Liver (tissue), 3 donors: Measurements from ENCODE around the gene PNMA8B.

Experiments used
- FOXA1 ChIP-seq: IDR thresholded peaks from 2 replicates; pipeline ENCODE4 v1.6.1; 2016; ENCODE audit warnings: antibody characterized with exemption
- GABPA ChIP-seq, 2 donors: IDR thresholded peaks in 1 of 2; conservative IDR thresholded peaks in 1 of 2; 2 replicates each; pipeline ENCODE4 v1.6.1; 2016; ENCODE audit warnings: antibody characterized with exemption in 2 of 2, mild to moderate bottlenecking in 1 of 2, moderate library complexity in 1 of 2
- HNF4G ChIP-seq: IDR thresholded peaks from 2 replicates; pipeline ENCODE4 v1.6.1; 2016; ENCODE audit warnings: antibody characterized with exemption
- JUND ChIP-seq, 2 donors: IDR thresholded peaks; 2 replicates each; pipeline ENCODE4 v1.6.1; 2016; ENCODE audit warnings: antibody characterized with exemption in 2 of 2
- NR2F2 ChIP-seq: IDR thresholded peaks from 2 replicates; pipeline ENCODE4 v1.6.1; 2016; ENCODE audit warnings: antibody characterized with exemption
- RAD21 ChIP-seq, 2 donors: IDR thresholded peaks; 2 replicates each; pipeline ENCODE4 v1.6.1; 2016; ENCODE audit warnings: antibody characterized with exemption in 2 of 2, mild to moderate bottlenecking in 2 of 2
- RXRA ChIP-seq, 2 donors: IDR thresholded peaks; 2 replicates each; pipeline ENCODE4 v1.6.1; 2017 to 2018; ENCODE audit warnings: antibody characterized with exemption in 2 of 2, mild to moderate bottlenecking in 1 of 2
- SP1 ChIP-seq: IDR thresholded peaks from 2 replicates; pipeline ENCODE4 v1.6.1; 2018; ENCODE audit warnings: antibody characterized with exemption, mild to moderate bottlenecking
- TAF1 ChIP-seq: conservative IDR thresholded peaks from 2 replicates; pipeline ENCODE4 v1.6.1; 2016; ENCODE audit warnings: antibody characterized with exemption, mild to moderate bottlenecking
- YY1 ChIP-seq: IDR thresholded peaks from 2 replicates; pipeline ENCODE4 v1.6.1; 2016; ENCODE audit warnings: antibody characterized with exemption, mild to moderate bottlenecking
- TF ChIP-seq, protein P1 (sequence below): IDR thresholded peaks from 2 replicates; pipeline ENCODE4 v1.6.1; 2016; ENCODE audit warnings: antibody characterized with exemption
- TF ChIP-seq, protein P2 (sequence below): fragments of 150-350 bp; IDR thresholded peaks from 2 replicates; pipeline ENCODE4 v1.5.1; 2017; ENCODE audit warnings: improper control_type of control experiment, low read depth, low read length; ENCODE audit not compliant: missing input control
- TF ChIP-seq, protein P3 (sequence below): IDR thresholded peaks from 2 replicates; pipeline ENCODE4 v1.6.1; 2016; ENCODE audit warnings: antibody characterized with exemption
- TF ChIP-seq, protein P4 (sequence below): IDR thresholded peaks from 2 replicates; pipeline ENCODE4 v1.6.1; 2016; ENCODE audit warnings: antibody characterized with exemption, mild to moderate bottlenecking
- donor health status: healthy.
- donor health status: healthy.

DNA sequence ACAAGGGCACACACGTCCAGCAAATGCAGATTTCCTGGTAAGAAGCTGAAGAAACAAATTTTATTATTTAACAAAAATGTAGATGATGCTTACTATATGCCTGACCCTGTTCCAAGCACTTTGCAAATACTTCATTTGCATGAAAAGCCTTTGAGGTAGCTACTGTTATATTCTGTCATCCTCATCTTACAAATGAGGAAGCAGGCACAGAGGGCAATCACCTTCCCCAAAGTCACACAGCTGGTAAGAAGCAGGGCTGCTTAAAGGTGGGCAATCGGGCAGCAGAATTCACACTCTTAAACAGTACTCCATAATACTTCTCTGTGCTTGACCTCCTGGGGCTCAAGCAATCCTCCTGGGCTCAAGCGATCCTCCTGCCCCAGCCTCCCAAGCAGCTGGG is 48.7 kb downstream of the PNMA8B start:
- TF ChIP-seq, protein P1, sequence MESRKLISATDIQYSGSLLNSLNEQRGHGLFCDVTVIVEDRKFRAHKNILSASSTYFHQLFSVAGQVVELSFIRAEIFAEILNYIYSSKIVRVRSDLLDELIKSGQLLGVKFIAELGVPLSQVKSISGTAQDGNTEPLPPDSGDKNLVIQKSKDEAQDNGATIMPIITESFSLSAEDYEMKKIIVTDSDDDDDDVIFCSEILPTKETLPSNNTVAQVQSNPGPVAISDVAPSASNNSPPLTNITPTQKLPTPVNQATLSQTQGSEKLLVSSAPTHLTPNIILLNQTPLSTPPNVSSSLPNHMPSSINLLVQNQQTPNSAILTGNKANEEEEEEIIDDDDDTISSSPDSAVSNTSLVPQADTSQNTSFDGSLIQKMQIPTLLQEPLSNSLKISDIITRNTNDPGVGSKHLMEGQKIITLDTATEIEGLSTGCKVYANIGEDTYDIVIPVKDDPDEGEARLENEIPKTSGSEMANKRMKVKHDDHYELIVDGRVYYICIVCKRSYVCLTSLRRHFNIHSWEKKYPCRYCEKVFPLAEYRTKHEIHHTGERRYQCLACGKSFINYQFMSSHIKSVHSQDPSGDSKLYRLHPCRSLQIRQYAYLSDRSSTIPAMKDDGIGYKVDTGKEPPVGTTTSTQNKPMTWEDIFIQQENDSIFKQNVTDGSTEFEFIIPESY = no peak
- TF ChIP-seq, protein P2, sequence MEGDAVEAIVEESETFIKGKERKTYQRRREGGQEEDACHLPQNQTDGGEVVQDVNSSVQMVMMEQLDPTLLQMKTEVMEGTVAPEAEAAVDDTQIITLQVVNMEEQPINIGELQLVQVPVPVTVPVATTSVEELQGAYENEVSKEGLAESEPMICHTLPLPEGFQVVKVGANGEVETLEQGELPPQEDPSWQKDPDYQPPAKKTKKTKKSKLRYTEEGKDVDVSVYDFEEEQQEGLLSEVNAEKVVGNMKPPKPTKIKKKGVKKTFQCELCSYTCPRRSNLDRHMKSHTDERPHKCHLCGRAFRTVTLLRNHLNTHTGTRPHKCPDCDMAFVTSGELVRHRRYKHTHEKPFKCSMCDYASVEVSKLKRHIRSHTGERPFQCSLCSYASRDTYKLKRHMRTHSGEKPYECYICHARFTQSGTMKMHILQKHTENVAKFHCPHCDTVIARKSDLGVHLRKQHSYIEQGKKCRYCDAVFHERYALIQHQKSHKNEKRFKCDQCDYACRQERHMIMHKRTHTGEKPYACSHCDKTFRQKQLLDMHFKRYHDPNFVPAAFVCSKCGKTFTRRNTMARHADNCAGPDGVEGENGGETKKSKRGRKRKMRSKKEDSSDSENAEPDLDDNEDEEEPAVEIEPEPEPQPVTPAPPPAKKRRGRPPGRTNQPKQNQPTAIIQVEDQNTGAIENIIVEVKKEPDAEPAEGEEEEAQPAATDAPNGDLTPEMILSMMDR = no peak
- no peak for TF ChIP-seq JUND (IDR thresholded peaks at IDR 0.05)
- TF ChIP-seq, protein P3, sequence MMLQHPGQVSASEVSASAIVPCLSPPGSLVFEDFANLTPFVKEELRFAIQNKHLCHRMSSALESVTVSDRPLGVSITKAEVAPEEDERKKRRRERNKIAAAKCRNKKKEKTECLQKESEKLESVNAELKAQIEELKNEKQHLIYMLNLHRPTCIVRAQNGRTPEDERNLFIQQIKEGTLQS = no peak
- TF ChIP-seq YY1 = no peak
- TF ChIP-seq RAD21 (IDR thresholded peaks at IDR 0.05) = no peak
- TF ChIP-seq TAF1 = no peak
- no peak for TF ChIP-seq GABPA (IDR thresholded peaks at IDR 0.05 in 1 of 2, conservative IDR thresholded peaks at IDR 0.05 in 1 of 2)
- TF ChIP-seq, protein P4, sequence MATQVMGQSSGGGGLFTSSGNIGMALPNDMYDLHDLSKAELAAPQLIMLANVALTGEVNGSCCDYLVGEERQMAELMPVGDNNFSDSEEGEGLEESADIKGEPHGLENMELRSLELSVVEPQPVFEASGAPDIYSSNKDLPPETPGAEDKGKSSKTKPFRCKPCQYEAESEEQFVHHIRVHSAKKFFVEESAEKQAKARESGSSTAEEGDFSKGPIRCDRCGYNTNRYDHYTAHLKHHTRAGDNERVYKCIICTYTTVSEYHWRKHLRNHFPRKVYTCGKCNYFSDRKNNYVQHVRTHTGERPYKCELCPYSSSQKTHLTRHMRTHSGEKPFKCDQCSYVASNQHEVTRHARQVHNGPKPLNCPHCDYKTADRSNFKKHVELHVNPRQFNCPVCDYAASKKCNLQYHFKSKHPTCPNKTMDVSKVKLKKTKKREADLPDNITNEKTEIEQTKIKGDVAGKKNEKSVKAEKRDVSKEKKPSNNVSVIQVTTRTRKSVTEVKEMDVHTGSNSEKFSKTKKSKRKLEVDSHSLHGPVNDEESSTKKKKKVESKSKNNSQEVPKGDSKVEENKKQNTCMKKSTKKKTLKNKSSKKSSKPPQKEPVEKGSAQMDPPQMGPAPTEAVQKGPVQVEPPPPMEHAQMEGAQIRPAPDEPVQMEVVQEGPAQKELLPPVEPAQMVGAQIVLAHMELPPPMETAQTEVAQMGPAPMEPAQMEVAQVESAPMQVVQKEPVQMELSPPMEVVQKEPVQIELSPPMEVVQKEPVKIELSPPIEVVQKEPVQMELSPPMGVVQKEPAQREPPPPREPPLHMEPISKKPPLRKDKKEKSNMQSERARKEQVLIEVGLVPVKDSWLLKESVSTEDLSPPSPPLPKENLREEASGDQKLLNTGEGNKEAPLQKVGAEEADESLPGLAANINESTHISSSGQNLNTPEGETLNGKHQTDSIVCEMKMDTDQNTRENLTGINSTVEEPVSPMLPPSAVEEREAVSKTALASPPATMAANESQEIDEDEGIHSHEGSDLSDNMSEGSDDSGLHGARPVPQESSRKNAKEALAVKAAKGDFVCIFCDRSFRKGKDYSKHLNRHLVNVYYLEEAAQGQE = no peak
- TF ChIP-seq SP1 = no peak
- TF ChIP-seq RXRA (IDR thresholded peaks at IDR 0.05) = no peak
- TF ChIP-seq HNF4G = no peak
- no peak for TF ChIP-seq FOXA1
- no peak for TF ChIP-seq NR2F2
